ENCODE measurements around the gene RGMB.

DNA sequence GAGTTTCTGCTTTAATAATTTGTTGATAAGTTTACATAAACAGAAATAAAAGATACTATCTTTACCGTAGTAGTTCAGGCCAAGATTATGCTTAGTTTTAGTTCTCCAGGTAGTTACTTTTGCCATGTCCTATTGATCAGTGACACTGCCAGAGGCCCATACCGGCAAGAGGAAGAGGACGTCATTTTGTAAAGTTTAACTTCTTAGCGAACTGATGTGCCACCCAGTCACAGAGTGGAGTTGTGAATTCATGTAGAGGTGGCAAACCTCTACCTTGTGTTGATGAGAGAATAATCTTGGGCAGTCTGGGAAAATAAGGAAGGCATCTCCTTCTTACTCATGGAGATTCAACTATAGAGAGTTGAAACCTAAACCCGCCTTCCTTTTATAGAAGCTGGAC lies 21.8 kb downstream of the RGMB start:
- no peak for TF ChIP-seq EZH2 (IDR thresholded peaks at IDR 0.05; ENCODE audit: insufficient read depth, poor library complexity, severe bottlenecking)
- TF ChIP-seq EZH2phosphoT487 (IDR thresholded peaks at IDR 0.05; ENCODE audit: insufficient read depth, low read depth) = no peak
